Transverse colon (tissue), 4 donors: ENCODE results near the gene SRSF9. TPM values are rescaled to one million over a fixed set of nuclear protein-coding genes. Genes with fewer than 3 reads are reported as not detected.
"Not testable (repeated sequence)": the region's sequence is repeated elsewhere in the genome, so short reads cannot be mapped to it uniquely, and the experiment has no call there.

Source experiments
- DNase-seq: peaks from one replicate; pipeline ENCODE4 v3.0.0-alpha.2; 2019
- H3K27ac ChIP-seq, 4 donors: fragments of 200-600 bp; sonication (generic); 2 replicates each; pipeline ENCODE4 v1.5.1; 2016 to 2018; ENCODE audit warnings: inconsistent platforms in 4 of 4
- H3K27me3 ChIP-seq: fragments of 200-600 bp; sonication (generic); 2 replicates; pipeline ENCODE4 v1.5.1; 2017; ENCODE audit warnings: inconsistent platforms
- H3K36me3 ChIP-seq, 4 donors: fragments of 200-600 bp; sonication (generic); 2 replicates each; pipeline ENCODE4 v1.5.1; 2017 to 2019; ENCODE audit warnings: inconsistent platforms in 4 of 4
- H3K4me1 ChIP-seq, 4 donors: fragments of 200-600 bp; sonication (generic); 2 replicates each; pipeline ENCODE4 v1.5.1; 2017 to 2020; ENCODE audit warnings: inconsistent platforms in 4 of 4
- H3K4me3 ChIP-seq, 4 donors: fragments of 200-600 bp; sonication (generic); 1 replicate in 1 of 4; 2 replicates in 3 of 4; pipeline versions ENCODE4 v1.5.1 to v1.6.1; 2017 to 2019; ENCODE audit warnings: inconsistent platforms in 4 of 4
- H3K9me3 ChIP-seq, 2 donors: fragments of 200-600 bp; sonication (generic); 2 replicates each; pipeline ENCODE4 v1.5.1; 2017 to 2019; ENCODE audit warnings: inconsistent platforms in 2 of 2
- EP300 ChIP-seq: sonication (generic); formaldehyde crosslinking; IDR thresholded peaks from one replicate; pipeline ENCODE4 v1.6.1; 2017; ENCODE audit warnings: antibody characterized with exemption, low read depth
- POLR2A ChIP-seq: fragments of 450-650 bp; IDR thresholded peaks from one replicate; pipeline ENCODE4 v1.6.1; 2016; ENCODE audit warnings: antibody characterized with exemption, mild to moderate bottlenecking, moderate library complexity
- POLR2AphosphoS5 ChIP-seq, 3 donors: sonication (generic); formaldehyde crosslinking; IDR thresholded peaks; one replicate each; pipeline ENCODE4 v1.6.1; 2016; ENCODE audit warnings: antibody characterized with exemption in 3 of 3
- WGBS, 2 donors: methylation state at CpG; one replicate each; pipeline ENCODE4 v1.1.5; 2018; ENCODE audit warnings: low coverage in 1 of 2; 5-methylcytosine and 5-hydroxymethylcytosine counted together
- in situ Hi-C, 4 donors: fragments of 200-750 bp; cut with MboI; loops; one replicate each; pipeline versions ENCODE4 v1.15.0 to v1.15.1; 2017; ENCODE audit warnings: low sequenced_read_pairs in 3 of 4, low pct_ligation_motif_present in 1 of 4, low pct_unique_long_range_greater_than_20kb in 1 of 4
- intact Hi-C: fragments of 100-400 bp; cut with DNase I; formaldehyde crosslinking; loops from one replicate; pipeline ENCODE4 v1.15.1; 2023; ENCODE audit warnings: low total_unique reads
- total RNA-seq, 4 donors: library from RNA; depleted of rRNA; stranded (reverse); fragments of >200 nt; gene quantifications; one replicate each; pipeline ENCODE4 v1.1.0, GENCODE V29; 2016
- TF ChIP-seq, protein P1 (sequence below), 5 experiments: fragments of 200-600 bp in 3 of 5; fragments of 450-650 bp in 2 of 5; sonication (generic) in 3 of 5; IDR thresholded peaks; 1 replicate in 2 of 5; 2 replicates in 3 of 5; pipeline ENCODE4 v1.5.1; 2016 to 2017; ENCODE audit warnings: antibody characterized with exemption in 5 of 5, inconsistent platforms in 3 of 5, mild to moderate bottlenecking in 2 of 5, moderate library complexity in 1 of 5

The SRSF9 gene
- total RNA-seq: 10 to 100 TPM; 33.7 to 93.8 (median 64.5) TPM

DNA sequence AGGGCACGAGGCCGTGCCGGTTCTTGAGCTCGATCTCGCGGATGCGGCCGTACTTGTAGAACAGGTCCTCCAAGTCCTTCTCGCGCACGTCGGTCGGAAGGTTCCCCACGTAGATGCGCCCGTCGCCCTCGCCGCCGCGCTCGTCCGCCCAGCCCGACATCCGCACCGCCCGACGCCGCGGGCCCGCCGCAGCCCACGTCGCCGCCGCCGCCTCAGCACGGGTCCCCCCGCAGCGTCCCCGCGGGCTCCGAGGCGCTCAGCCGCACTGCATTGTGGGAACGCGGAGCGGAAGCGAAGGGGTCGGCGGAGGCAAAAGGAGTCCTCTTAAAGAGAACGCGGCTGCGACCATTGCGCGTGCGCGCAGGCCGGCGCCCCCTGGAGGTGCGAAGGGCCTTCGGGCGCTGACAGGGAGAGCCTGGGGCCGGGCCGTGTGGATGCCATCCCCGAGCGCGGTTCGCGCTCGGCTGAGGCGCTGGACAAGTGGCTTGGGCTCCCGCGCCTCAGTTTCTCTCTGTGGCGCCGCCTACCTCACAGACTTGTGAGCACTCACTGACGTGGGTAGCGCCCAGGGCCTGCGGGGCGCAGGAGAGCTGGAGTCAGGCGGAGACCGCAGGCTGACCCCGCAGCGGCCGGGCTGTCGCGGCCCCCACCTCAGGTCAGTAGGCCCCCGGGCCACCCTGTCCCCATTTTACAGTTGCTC lies at the start of gene SRSF9:
Gene SRSF9, minus strand, starts transcription at position 299 of the 700 bp plus-strand sequence. Its CDS starts 139 bp downstream, at position 160.
- peak within 1 kb of the TSS; percentile 85 to 98 (median 94) for H3K4me3 ChIP-seq
- peaks cover 0 to 11% (median 5%) of the 10 kb centered on the region in 4 donors for H3K36me3 ChIP-seq
- H3K4me1 ChIP-seq: peaks cover 0 to 42% (median 20%) of the 10 kb centered on the region in 4 donors
- peak; percentile 81 to 91 (median 89) for TF ChIP-seq POLR2AphosphoS5 (IDR thresholded peaks at IDR 0.05)
- TF ChIP-seq EP300: no peak
- TF ChIP-seq POLR2A: peak; percentile 51
- TF ChIP-seq, protein P1, sequence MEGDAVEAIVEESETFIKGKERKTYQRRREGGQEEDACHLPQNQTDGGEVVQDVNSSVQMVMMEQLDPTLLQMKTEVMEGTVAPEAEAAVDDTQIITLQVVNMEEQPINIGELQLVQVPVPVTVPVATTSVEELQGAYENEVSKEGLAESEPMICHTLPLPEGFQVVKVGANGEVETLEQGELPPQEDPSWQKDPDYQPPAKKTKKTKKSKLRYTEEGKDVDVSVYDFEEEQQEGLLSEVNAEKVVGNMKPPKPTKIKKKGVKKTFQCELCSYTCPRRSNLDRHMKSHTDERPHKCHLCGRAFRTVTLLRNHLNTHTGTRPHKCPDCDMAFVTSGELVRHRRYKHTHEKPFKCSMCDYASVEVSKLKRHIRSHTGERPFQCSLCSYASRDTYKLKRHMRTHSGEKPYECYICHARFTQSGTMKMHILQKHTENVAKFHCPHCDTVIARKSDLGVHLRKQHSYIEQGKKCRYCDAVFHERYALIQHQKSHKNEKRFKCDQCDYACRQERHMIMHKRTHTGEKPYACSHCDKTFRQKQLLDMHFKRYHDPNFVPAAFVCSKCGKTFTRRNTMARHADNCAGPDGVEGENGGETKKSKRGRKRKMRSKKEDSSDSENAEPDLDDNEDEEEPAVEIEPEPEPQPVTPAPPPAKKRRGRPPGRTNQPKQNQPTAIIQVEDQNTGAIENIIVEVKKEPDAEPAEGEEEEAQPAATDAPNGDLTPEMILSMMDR (IDR thresholded peaks at IDR 0.05): peak; percentile 81 to 93 (median 87)
- intact Hi-C loops: no loop called here
- H3K9me3 ChIP-seq: no peaks in the 10 kb centered on the region
- DNase-seq: peak; percentile 96
- in situ Hi-C loops: no loop called here
- 0% methylated on average over 48 of the region's 88 CpGs; no CpG with 5 or more reads in 1 of the 2 donors for WGBS, 2 donors
- H3K27ac ChIP-seq: peak within 1 kb of the TSS; percentile 94 to 97 (median 96)
- H3K27me3 ChIP-seq: no peaks in the 10 kb centered on the region

DNA sequence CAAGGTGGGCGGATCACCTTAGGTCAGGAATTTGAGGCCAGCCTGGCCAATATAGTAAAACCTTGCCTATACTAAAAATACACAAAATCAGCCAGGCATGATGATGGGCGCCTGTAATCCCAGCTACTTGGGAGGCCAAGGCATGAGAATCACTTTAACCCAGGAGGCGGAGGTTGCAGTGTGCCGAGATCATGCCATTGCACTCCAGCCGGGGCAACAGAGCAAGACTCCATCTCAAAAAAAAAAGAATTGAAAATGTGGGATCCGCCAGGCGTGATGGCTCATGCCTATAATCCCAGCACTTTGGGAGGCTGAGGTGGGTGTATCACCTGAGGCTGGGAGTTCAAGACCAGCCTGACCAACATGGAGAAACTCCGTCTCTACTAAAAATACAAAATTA lies 49.8 kb upstream of the SRSF9 start:
- H3K9me3 ChIP-seq, in situ Hi-C loops, H3K27me3 ChIP-seq, H3K27ac ChIP-seq, intact Hi-C loops, DNase-seq, H3K4me3 ChIP-seq, H3K4me1 ChIP-seq: not testable (repeated sequence)
- H3K36me3 ChIP-seq: peaks cover 0 to 16% (median 3%) of the 10 kb centered on the region in 4 donors
- WGBS, 2 donors: 95 to 97% methylated on average over 5 to 8 of the region's 8 CpGs

DNA sequence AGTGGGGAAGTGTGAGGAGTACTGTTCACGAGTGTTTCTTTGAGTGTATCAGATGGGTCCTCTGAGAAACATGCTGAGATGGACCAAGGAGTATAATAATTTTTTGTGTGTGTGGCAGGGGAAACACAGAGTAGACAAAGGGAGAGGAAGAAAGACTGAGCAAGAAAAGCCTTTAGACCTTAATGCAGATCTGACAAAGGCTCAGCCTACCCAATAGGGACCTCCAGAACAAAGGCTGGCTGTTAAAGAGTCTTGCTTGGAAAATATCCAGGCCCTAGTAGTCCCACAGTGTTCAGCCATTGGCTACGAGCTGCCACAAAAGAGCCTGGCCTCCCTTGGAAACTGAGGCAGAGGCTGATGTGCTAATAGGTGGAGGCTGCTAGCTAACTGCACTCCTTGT lies 45.9 kb upstream of the SRSF9 start:
- intact Hi-C loops (no loop called here), in situ Hi-C loops (no loop called here)
- Histone ChIP-seq H3K4me1 (no peaks in the 10 kb centered on the region), H3K36me3 (peaks cover 0 to 22% (median 9%) of the 10 kb centered on the region in 4 donors), H3K9me3 (no peaks in the 10 kb centered on the region), H3K27ac (no peak overlapping the region), H3K4me3 (no peak overlapping the region), H3K27me3 (no peaks in the 10 kb centered on the region)
- TF ChIP-seq, protein P1 (IDR thresholded peaks at IDR 0.05): no peak
- TF ChIP-seq POLR2AphosphoS5 (IDR thresholded peaks at IDR 0.05) (no peak), EP300 (no peak), POLR2A (no peak)
- DNase-seq: no peak
- 93 to 100% methylated on average over 1 to 2 of the region's 2 CpGs for WGBS, 2 donors

GRCh38 chr12:120514002-120514401 lies 44.5 kb upstream of the SRSF9 start:
- Histone ChIP-seq H3K4me3 (no peak overlapping the region), H3K4me1 (no peaks in the 10 kb centered on the region), H3K27ac (no peak overlapping the region), H3K27me3 (no peaks in the 10 kb centered on the region), H3K36me3 (peaks cover 0 to 36% (median 10%) of the 10 kb centered on the region in 4 donors), H3K9me3 (no peaks in the 10 kb centered on the region)
- TF ChIP-seq EP300 (no peak), POLR2A (no peak), POLR2AphosphoS5 (IDR thresholded peaks at IDR 0.05) (no peak)
- TF ChIP-seq, protein P1 (IDR thresholded peaks at IDR 0.05): no peak
- no peak for DNase-seq
- 84 to 88% methylated on average over 6 to 7 of the region's 7 CpGs for WGBS, 2 donors
- in situ Hi-C loops: no loop called here
- intact Hi-C loops: no loop called here

DNA sequence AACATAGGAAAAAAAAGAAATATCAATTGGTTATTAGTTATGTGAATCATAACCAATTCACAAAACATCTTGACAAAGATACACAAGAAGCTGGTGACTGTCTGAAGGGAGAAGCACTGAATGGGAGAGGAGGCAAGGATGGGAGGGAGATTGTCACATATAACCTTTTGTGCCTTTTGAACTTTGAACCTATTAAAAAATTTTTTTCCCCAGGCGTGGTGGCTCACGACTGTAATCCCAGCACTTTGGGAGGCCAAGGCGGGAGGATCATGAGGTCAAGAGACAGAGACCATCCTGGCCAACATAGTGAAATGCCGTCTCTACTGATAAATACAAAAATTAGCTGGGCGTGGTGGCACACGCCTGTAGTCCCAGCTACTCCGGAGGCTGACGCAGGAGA lies 39.0 kb upstream of the SRSF9 start:
- in situ Hi-C loops (no loop called here), intact Hi-C loops (no loop called here)
- H3K27ac ChIP-seq: peak overlapping the region in 1 of 4 donors; percentile 21
- no peak overlapping the region for H3K4me3 ChIP-seq
- no peaks in the 10 kb centered on the region for H3K27me3 ChIP-seq
- TF ChIP-seq, protein P1 (IDR thresholded peaks at IDR 0.05): no peak
- TF ChIP-seq EP300: no peak
- TF ChIP-seq POLR2A: no peak
- TF ChIP-seq POLR2AphosphoS5 (IDR thresholded peaks at IDR 0.05): no peak
- WGBS, 2 donors: 73 to 86% methylated on average over 5 to 8 of the region's 8 CpGs
- H3K4me1 ChIP-seq: no peaks in the 10 kb centered on the region
- DNase-seq: no peak
- no peaks in the 10 kb centered on the region for H3K9me3 ChIP-seq
- H3K36me3 ChIP-seq: peaks cover 0 to 49% (median 5%) of the 10 kb centered on the region in 4 donors
